ENCODE results near the gene KCNJ10. TPM values are rescaled to one million over a fixed set of nuclear protein-coding genes. Genes with fewer than 3 reads are reported as not detected.

Gene KCNJ10
- total and polyA plus RNA-seq, 2 donors (not counting 3 experiments of a cell fraction or from before 2014, with no cell fraction given): not detected

DNA sequence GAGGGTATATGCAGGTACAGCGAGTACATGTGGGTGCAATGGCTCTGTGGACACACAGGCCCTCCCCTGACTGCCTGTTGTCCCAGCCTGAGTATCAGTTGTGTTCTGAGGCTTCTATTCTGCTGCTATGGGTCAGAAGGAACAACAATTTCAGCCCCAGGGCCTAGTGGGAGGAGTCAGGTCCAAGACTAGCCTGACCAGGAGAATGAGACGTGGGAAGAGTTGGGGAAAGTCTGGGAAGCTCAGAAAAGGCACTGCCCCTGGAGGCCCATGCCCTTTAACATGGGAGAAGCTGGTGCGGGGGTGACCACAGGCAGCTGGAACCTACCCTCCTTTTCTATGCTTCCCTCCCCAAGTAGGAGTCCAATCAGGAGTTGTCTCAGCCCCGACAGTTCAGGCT lies 20.8 kb upstream of the KCNJ10 start:
- CTCF ChIA-PET: interaction anchor here (1.2 kb wide), 1 partner anchor 11 kb away, joined by 4 read pairs; no protein-coding TSS in a partner anchor

More for the DNA sequence above, 20.8 kb upstream of the KCNJ10 start:
- DNase-seq (ENCODE audit: low read depth, low spot score) (no peak), FAIRE-seq (no peak)
- intact Hi-C loops (cut with micrococcal nuclease) (no loop called here), dilution Hi-C loops (cut with MboI; ENCODE audit: extremely low pct_ligation_motif_present, low sequenced_read_pairs) (no loop called here)
- no peak overlapping the region for H3K9ac ChIP-seq (replicated peaks; ENCODE audit: extremely low read depth, insufficient read depth, low read length)
- no peaks in the 10 kb centered on the region for H4K20me1 ChIP-seq (replicated peaks; ENCODE audit: control insufficient read depth, extremely low read depth, insufficient read depth, low read length)
- H3K36me3 ChIP-seq (ENCODE audit: control insufficient read depth in 2 of 2, extremely low read depth in 1 of 2, insufficient read depth in 2 of 2, low read length in 2 of 2): no peaks in the 10 kb centered on the region
- H3K9me3 ChIP-seq (replicated peaks; ENCODE audit: control insufficient read depth, insufficient read depth, low read length): no peaks in the 10 kb centered on the region
- no peak for TF ChIP-seq JUN (IDR thresholded peaks at IDR 0.05; ENCODE audit: borderline replicate concordance, insufficient read depth, insufficient read length, low read depth)
- no peak for TF ChIP-seq POLR2A (IDR thresholded peaks at IDR 0.05; ENCODE audit: low read depth, low read length)
- no peak for TF ChIP-seq POLR2AphosphoS5 (IDR thresholded peaks at IDR 0.05; ENCODE audit: insufficient read depth, low read depth, low read length)
- no peak for TF ChIP-seq MYC (IDR thresholded peaks at IDR 0.05; ENCODE audit: low read depth, low read length)
- TF ChIP-seq MAX (IDR thresholded peaks at IDR 0.05; ENCODE audit: insufficient read depth, insufficient read length): no peak
- no peak for TF ChIP-seq GATA2 (IDR thresholded peaks at IDR 0.05; ENCODE audit: insufficient read depth, insufficient read length, low read depth, low read length)
- no peak for TF ChIP-seq EZH2 (IDR thresholded peaks at IDR 0.05; ENCODE audit: borderline replicate concordance, low read depth, low read length, severe bottlenecking)
- no peak for TF ChIP-seq CTCF (IDR thresholded peaks at IDR 0.05; ENCODE audit: extremely low read depth in 1 of 2, insufficient read depth in 1 of 2, low read depth in 1 of 2, low read length in 2 of 2)
- no peak for TF ChIP-seq FOS (IDR thresholded peaks at IDR 0.05; ENCODE audit: borderline replicate concordance, insufficient read depth, low read length)
- H2AFZ ChIP-seq (ENCODE audit: low read depth, low read length): no peak overlapping the region
- no peak overlapping the region for H3K4me3 ChIP-seq (replicated peaks in 1 of 3; ENCODE audit: insufficient read depth in 1 of 3, low read depth in 1 of 3, low read length in 3 of 3)
- no peaks in the 10 kb centered on the region for H3K79me2 ChIP-seq (ENCODE audit: control insufficient read depth, insufficient read depth, low read length)
- no peaks in the 10 kb centered on the region for H3K4me1 ChIP-seq (ENCODE audit: control insufficient read depth, extremely low read depth, insufficient read depth, low read length)
- peaks cover 0 to 2% of the 10 kb centered on the region in 2 experiments for H3K27me3 ChIP-seq (ENCODE audit: control insufficient read depth in 2 of 2, insufficient read depth in 2 of 2, low read length in 2 of 2)
- BruUV-seq (replicated peaks): no TSS peak
- H3K27ac ChIP-seq (ENCODE audit: insufficient read depth, low read depth, low read length): no peak overlapping the region
- H3K4me2 ChIP-seq (ENCODE audit: insufficient read depth, low read length): no peak overlapping the region
- H3K9me1 ChIP-seq (replicated peaks; ENCODE audit: control insufficient read depth, extremely low read depth, insufficient read depth, low read length): no peaks in the 10 kb centered on the region
- POLR2A ChIA-PET: no interaction called here

Measured in endothelial cell of umbilical vein (primary cell).